SK-N-SH (cell line): ENCODE results near the gene CERKL. TPM values are rescaled to one million over a fixed set of nuclear protein-coding genes. Genes with fewer than 3 reads are reported as not detected.

Experiments
- CTCF ChIA-PET: fragments of 300-600, 350-600 bp; formaldehyde crosslinking; extraction: SDS; loops from one replicate; lab custom pipeline; 2021; lab: Yijun Ruan, JAX
- POLR2A ChIA-PET: fragments of 350-600 bp; sonication (Branson Sonifier 250); formaldehyde crosslinking; extraction: SDS; loops from one replicate; lab custom pipeline; 2020; ENCODE audit warnings: antibody characterized with exemption, inconsistent platforms; lab: Yijun Ruan, JAX
- DNase-seq: peaks from one replicate; pipeline ENCODE4 v3.0.0; 2012
- H2AFZ ChIP-seq: fragments of 200-600 bp; sonication (generic); 2 replicates; pipeline ENCODE4 v1.8.1; 2016; ENCODE audit warnings: antibody characterized with exemption, mild to moderate bottlenecking, low read depth
- H3F3A ChIP-seq: fragments of 200-600 bp; sonication (generic); replicated peaks from 2 replicates; pipeline ENCODE3; 2016; ENCODE audit warnings: antibody characterized with exemption, mild to moderate bottlenecking; ENCODE audit not compliant: insufficient read depth
- H3K27ac ChIP-seq, 2 experiments: fragments of 200-500 bp in 1 of 2; fragments of 200-600 bp in 1 of 2; sonication (Bioruptor generic) in 1 of 2; sonication (generic), shearing (Covaris generic) in 1 of 2; 2 replicates each; pipeline versions ENCODE4 v1.5.1 to v1.6.1; 2014 to 2016; ENCODE audit warnings: low read depth in 2 of 2, inconsistent platforms in 1 of 2, low read length in 1 of 2, mild to moderate bottlenecking in 1 of 2, mixed read lengths in 1 of 2
- H3K27me3 ChIP-seq: fragments of 200-600 bp; sonication (generic), shearing (Covaris generic); 2 replicates; pipeline ENCODE4 v1.6.1; 2016; ENCODE audit warnings: mixed run types; ENCODE audit not compliant: insufficient read depth
- H3K36me3 ChIP-seq, 2 experiments: fragments of 200-500 bp in 1 of 2; fragments of 200-600 bp in 1 of 2; sonication (Bioruptor generic) in 1 of 2; sonication (generic) in 1 of 2; replicated peaks in 1 of 2; 2 replicates each; pipeline versions ENCODE3 to v1.5.1; 2014 to 2016; ENCODE audit warnings: low read length in 1 of 2, mild to moderate bottlenecking in 1 of 2; ENCODE audit not compliant: insufficient read depth in 2 of 2, control insufficient read depth in 1 of 2
- H3K4me1 ChIP-seq, 2 experiments: fragments of 200-500 bp in 1 of 2; fragments of 200-600 bp in 1 of 2; sonication (Bioruptor generic) in 1 of 2; sonication (generic), shearing (Covaris generic) in 1 of 2; 2 replicates each; pipeline versions ENCODE4 v1.5.1 to v1.6.1; 2014 to 2016; ENCODE audit warnings: low read depth in 1 of 2, low read length in 1 of 2, mixed run types in 1 of 2; ENCODE audit not compliant: insufficient read depth in 2 of 2, control insufficient read depth in 1 of 2
- H3K4me2 ChIP-seq: fragments of 200-600 bp; sonication (generic), shearing (Covaris generic); 2 replicates; pipeline ENCODE4 v1.6.1; 2017; ENCODE audit warnings: mixed run types
- H3K4me3 ChIP-seq, 2 experiments: fragments of 200-500 bp in 1 of 2; fragments of 200-600 bp in 1 of 2; sonication (Bioruptor generic) in 1 of 2; sonication (generic), shearing (Covaris generic) in 1 of 2; 2 replicates each; pipeline versions ENCODE4 v1.5.1 to v1.8.1; 2014 to 2016; ENCODE audit warnings: low read depth in 2 of 2, inconsistent platforms in 1 of 2, low read length in 1 of 2, mild to moderate bottlenecking in 1 of 2, mixed read lengths in 1 of 2, moderate library complexity in 1 of 2
- H3K79me2 ChIP-seq: fragments of 200-600 bp; sonication (generic); 2 replicates; pipeline ENCODE4 v1.8.1; 2017; ENCODE audit warnings: mild to moderate bottlenecking; ENCODE audit not compliant: insufficient read depth
- H3K9ac ChIP-seq: fragments of 200-600 bp; sonication (generic); 2 replicates; pipeline ENCODE4 v1.6.1; 2017; ENCODE audit warnings: mixed run types
- H3K9me2 ChIP-seq: fragments of 200-600 bp; sonication (generic); 2 replicates; pipeline ENCODE4 v1.6.1; 2017; ENCODE audit warnings: mixed run types
- H3K9me3 ChIP-seq: fragments of 200-600 bp; sonication (generic); 2 replicates; pipeline ENCODE4 v1.6.1; 2017; ENCODE audit warnings: mixed run types, mild to moderate bottlenecking, moderate library complexity
- H4K20me1 ChIP-seq: fragments of 200-600 bp; sonication (generic); 2 replicates; pipeline ENCODE4 v1.6.1; 2017; ENCODE audit warnings: mild to moderate bottlenecking, mixed run types; ENCODE audit not compliant: insufficient read depth
- CHD2 ChIP-seq: fragments of 150-350 bp; IDR thresholded peaks from 2 replicates; pipeline ENCODE4 v1.6.1; 2018; ENCODE audit warnings: low read length; ENCODE audit not compliant: partially characterized antibody
- CTCF ChIP-seq: fragments of 200-600 bp; sonication (generic); IDR thresholded peaks from 2 replicates; pipeline ENCODE4 v1.6.1; 2017; ENCODE audit warnings: antibody characterized with exemption, mild to moderate bottlenecking, moderate library complexity
- ELF1 ChIP-seq: IDR thresholded peaks from 2 replicates; pipeline ENCODE4 v1.4.0; 2012
- EZH2phosphoT487 ChIP-seq: fragments of 200-600 bp; sonication (generic); IDR thresholded peaks from 2 replicates; pipeline ENCODE4 v1.6.1; 2017; ENCODE audit warnings: low read depth, mixed run types, mild to moderate bottlenecking, antibody characterized with exemption, moderate library complexity, borderline replicate concordance
- FOXM1 ChIP-seq: IDR thresholded peaks from 2 replicates; pipeline ENCODE4 v1.4.0; 2012; ENCODE audit warnings: low read depth, mild to moderate bottlenecking
- GABPA ChIP-seq: IDR thresholded peaks from 2 replicates; pipeline ENCODE4 v1.4.0; 2012; ENCODE audit warnings: low read depth, mild to moderate bottlenecking
- JUND ChIP-seq: IDR thresholded peaks from 2 replicates; pipeline ENCODE4 v1.4.0; 2012
- MEF2A ChIP-seq: IDR thresholded peaks from 2 replicates; pipeline ENCODE4 v1.4.0; 2012; ENCODE audit warnings: low read depth, borderline replicate concordance
- MXI1 ChIP-seq: IDR thresholded peaks from 2 replicates; pipeline ENCODE4 v1.6.1; 2012; ENCODE audit warnings: mild to moderate bottlenecking, low read depth, low read length, improper control_type of control experiment
- NFIC ChIP-seq: IDR thresholded peaks from 2 replicates; pipeline ENCODE4 v1.4.0; 2012; ENCODE audit warnings: borderline replicate concordance
- PBX3 ChIP-seq: IDR thresholded peaks from 2 replicates; pipeline ENCODE4; 2012
- REST ChIP-seq: IDR thresholded peaks from 2 replicates; pipeline ENCODE4 v1.6.1; 2012; ENCODE audit warnings: mild to moderate bottlenecking, low read depth, low read length, moderate library complexity
- SIN3A ChIP-seq: IDR thresholded peaks from 2 replicates; pipeline ENCODE4 v1.6.1; 2012; ENCODE audit warnings: low read depth, mild to moderate bottlenecking, low read length, moderate library complexity, borderline replicate concordance
- SMC3 ChIP-seq: IDR thresholded peaks from 2 replicates; pipeline ENCODE4 v1.6.1; 2012; ENCODE audit warnings: low read depth, low read length, improper control_type of control experiment
- TAF1 ChIP-seq: IDR thresholded peaks from 2 replicates; pipeline ENCODE4 v1.6.1; 2012; ENCODE audit warnings: low read depth, mild to moderate bottlenecking, low read length, moderate library complexity, borderline replicate concordance
- TCF12 ChIP-seq: IDR thresholded peaks from 2 replicates; pipeline ENCODE4 v1.4.0; 2012
- USF1 ChIP-seq: IDR thresholded peaks from 2 replicates; pipeline ENCODE4 v1.4.0; 2012; ENCODE audit warnings: low read depth, borderline replicate concordance
- YY1 ChIP-seq: IDR thresholded peaks from 2 replicates; pipeline ENCODE4 v1.4.0; 2012; ENCODE audit warnings: low read depth, mild to moderate bottlenecking
- ZBTB33 ChIP-seq: IDR thresholded peaks from 2 replicates; pipeline ENCODE4 v1.4.0; 2012; ENCODE audit warnings: low read depth, borderline replicate concordance
- WGBS: methylation state at CpG from one replicate; pipeline ENCODE4 v1.1.6; 2017; ENCODE audit warnings: low lambda C conversion rate; 5-methylcytosine and 5-hydroxymethylcytosine counted together
- polyA plus RNA-seq, 3 experiments: library from polyadenylated mRNA; depleted of rRNA; stranded (reverse); fragments of >200 nt; gene quantifications; 2 replicates each; pipeline ENCODE4 v1.2.3, GENCODE V29; 2012

CERKL gene
- polyA plus RNA-seq, 1 of the 3 experiments (the other 2 are of a cell fraction), result 0.07 TPM

- 89% methylated on average over 2 of the region's 2 CpGs for WGBS
- TF ChIP-seq FOXM1 (no peak), JUND (no peak), CTCF (no peak), ELF1 (no peak), EZH2phosphoT487 (no peak), TAF1 (no peak), YY1 (no peak), ZBTB33 (no peak), USF1 (no peak), SIN3A (no peak), GABPA (no peak), MXI1 (no peak), REST (no peak), MEF2A (no peak), TCF12 (no peak), SMC3 (no peak), CHD2 (no peak), PBX3 (no peak), NFIC (no peak)
- TF ChIP-seq, all 33 proteins: peak for 0
These were observed 75.4 kb downstream of the CERKL start for GRCh38 chr2:181581534-181581933.

More at GRCh38 chr2:181581534-181581933, 75.4 kb downstream of the CERKL start:
- Histone ChIP-seq H3K27ac (no peak overlapping the region), H3K27me3 (no peaks in the 10 kb centered on the region), H3K4me1 (peaks cover 0 to 3% of the 10 kb centered on the region in 2 experiments; a peak in 2 of 4 replicates), H4K20me1 (no peaks in the 10 kb centered on the region), H3K4me2 (no peak overlapping the region), H3K9ac (no peak overlapping the region), H3K36me3 (no peaks in the 10 kb centered on the region), H2AFZ (no peak overlapping the region), H3F3A (no peaks in the 10 kb centered on the region), H3K79me2 (no peaks in the 10 kb centered on the region), H3K4me3 (no peak overlapping the region), H3K9me3 (no peaks in the 10 kb centered on the region), H3K9me2 (no peaks in the 10 kb centered on the region)
- ChIA-PET CTCF (interaction anchor here (1.0 to 7.8 kb wide), 2 partner anchors 9 to 133 kb away, joined by 6 to 45 read pairs; no protein-coding TSS in a partner anchor), POLR2A (no interaction called here)
- DNase-seq, result no peak
